H9 (cell line): ENCODE results near the gene DCHS2. TPM values are rescaled to one million over a fixed set of nuclear protein-coding genes. Genes with fewer than 3 reads are reported as not detected.

ENCODE experiments used
- DNase-seq: peaks from one replicate; pipeline ENCODE4 v3.0.0-alpha.2; 2017
- H2AFZ ChIP-seq: one replicate; pipeline ENCODE4 v1.6.1; 2013; ENCODE audit warnings: mild to moderate bottlenecking, low read length, control low read depth, moderate library complexity
- H2AK5ac ChIP-seq: 2 replicates; pipeline ENCODE4 v1.6.1; 2013; ENCODE audit warnings: low read length, control low read depth, mixed read lengths; ENCODE audit not compliant: insufficient read length
- H2BK120ac ChIP-seq: one replicate; pipeline ENCODE4 v1.6.1; 2013; ENCODE audit warnings: low read depth, mild to moderate bottlenecking, low read length, control low read depth, inconsistent platforms; ENCODE audit not compliant: poor library complexity, severe bottlenecking
- H2BK12ac ChIP-seq: 2 replicates; pipeline ENCODE4 v1.6.1; 2013; ENCODE audit warnings: low read length, control low read depth, mixed read lengths, low read depth; ENCODE audit not compliant: insufficient read length
- H2BK15ac ChIP-seq: 2 replicates; pipeline ENCODE4 v1.6.1; 2013; ENCODE audit warnings: low read depth, low read length, control low read depth
- H2BK20ac ChIP-seq: one replicate; pipeline ENCODE4 v1.6.1; 2013; ENCODE audit warnings: low read depth, mild to moderate bottlenecking, low read length, control low read depth, inconsistent platforms; ENCODE audit not compliant: poor library complexity, severe bottlenecking
- H2BK5ac ChIP-seq: 2 replicates; pipeline ENCODE4 v1.6.1; 2013; ENCODE audit warnings: low read length, control low read depth, mixed read lengths; ENCODE audit not compliant: insufficient read length
- H3K14ac ChIP-seq: 2 replicates; pipeline ENCODE4 v1.6.1; 2013; ENCODE audit warnings: low read length, control low read depth; ENCODE audit not compliant: insufficient read depth
- H3K18ac ChIP-seq: 2 replicates; pipeline ENCODE4 v1.6.1; 2013; ENCODE audit warnings: low read depth, mild to moderate bottlenecking, mixed read lengths, low read length, control low read depth; ENCODE audit not compliant: insufficient read length
- H3K23ac ChIP-seq: 2 replicates; pipeline ENCODE4 v1.6.1; 2013; ENCODE audit warnings: low read length, control low read depth, mixed read lengths, low read depth; ENCODE audit not compliant: insufficient read length
- H3K23me2 ChIP-seq: 2 replicates; pipeline ENCODE4 v1.6.1; 2013; ENCODE audit warnings: low read depth, mild to moderate bottlenecking, mixed read lengths, low read length, control low read depth; ENCODE audit not compliant: insufficient read length, poor library complexity, severe bottlenecking
- H3K27ac ChIP-seq: 2 replicates; pipeline ENCODE4 v1.5.1; 2013; ENCODE audit warnings: low read length, control low read depth, mixed read lengths, low read depth; ENCODE audit not compliant: insufficient read length
- H3K27me3 ChIP-seq: 2 replicates; pipeline ENCODE4 v1.6.1; 2013; ENCODE audit warnings: low read length, control low read depth, inconsistent platforms; ENCODE audit not compliant: insufficient read depth
- H3K4ac ChIP-seq: 2 replicates; pipeline ENCODE4 v1.6.1; 2013; ENCODE audit warnings: low read depth, mild to moderate bottlenecking, control low read depth, inconsistent platforms, low read length, moderate library complexity
- H3K4me1 ChIP-seq: 2 replicates; pipeline ENCODE4 v1.6.1; 2013; ENCODE audit warnings: low read length, control low read depth, inconsistent platforms; ENCODE audit not compliant: insufficient read depth
- H3K4me2 ChIP-seq: 2 replicates; pipeline ENCODE4 v1.6.1; 2013; ENCODE audit warnings: low read length, control low read depth, mixed read lengths; ENCODE audit not compliant: insufficient read length, insufficient read depth
- H3K56ac ChIP-seq: 2 replicates; pipeline ENCODE4 v1.6.1; 2013; ENCODE audit warnings: low read depth, mild to moderate bottlenecking, mixed read lengths, low read length, control low read depth; ENCODE audit not compliant: insufficient read length
- H3K79me1 ChIP-seq: 2 replicates; pipeline ENCODE4 v1.6.1; 2013; ENCODE audit warnings: low read depth, mild to moderate bottlenecking, moderate library complexity, low read length, control low read depth, inconsistent platforms; ENCODE audit not compliant: insufficient read depth, poor library complexity, severe bottlenecking
- H3K79me2 ChIP-seq: 2 replicates; pipeline ENCODE4 v1.6.1; 2013; ENCODE audit warnings: low read length, control low read depth, inconsistent platforms; ENCODE audit not compliant: insufficient read depth
- H3K9ac ChIP-seq: 2 replicates; pipeline ENCODE4 v1.6.1; 2013; ENCODE audit warnings: low read length, control low read depth, mixed read lengths; ENCODE audit not compliant: insufficient read length; ENCODE audit errors: extremely low read depth
- H3K9me3 ChIP-seq: one replicate; pipeline ENCODE4 v1.6.1; 2013; ENCODE audit warnings: low read depth, low read length, inconsistent platforms; ENCODE audit not compliant: control insufficient read depth
- H3T11ph ChIP-seq: one replicate; pipeline ENCODE4 v1.6.1; 2013; ENCODE audit warnings: mild to moderate bottlenecking, low read length, control low read depth, inconsistent platforms
- H4K20me1 ChIP-seq: one replicate; pipeline ENCODE4 v1.6.1; 2013; ENCODE audit not compliant: control insufficient read depth, insufficient read length, insufficient read depth
- H4K5ac ChIP-seq: 2 replicates; pipeline ENCODE4 v1.6.1; 2013; ENCODE audit warnings: low read depth, mild to moderate bottlenecking, mixed read lengths, low read length, control low read depth; ENCODE audit not compliant: insufficient read length
- H4K8ac ChIP-seq: replicated peaks from 2 replicates; pipeline ENCODE4 v1.6.1; 2013; ENCODE audit warnings: low read length, control low read depth, mixed read lengths, low read depth; ENCODE audit not compliant: insufficient read length
- H4K91ac ChIP-seq: 2 replicates; pipeline ENCODE4 v1.6.1; 2013; ENCODE audit warnings: low read depth, mild to moderate bottlenecking, moderate library complexity, mixed read lengths, low read length, control low read depth; ENCODE audit not compliant: insufficient read length
- H3K27ac Mint-ChIP-seq, 3 experiments: 2 replicates in 2 of 3; 3 replicates in 1 of 3; pipeline ENCODE4 v1.8.0; 2020 to 2021; ENCODE audit warnings: mixed read lengths in 3 of 3, mild to moderate bottlenecking in 1 of 3, moderate library complexity in 1 of 3
- H3K27me3 Mint-ChIP-seq: 2 replicates; pipeline ENCODE4 v1.8.0; 2021; ENCODE audit warnings: low read depth, mild to moderate bottlenecking, moderate library complexity, mixed read lengths
- H3K36me3 Mint-ChIP-seq, 3 experiments: 2 replicates in 2 of 3; 3 replicates in 1 of 3; pipeline ENCODE4 v1.8.0; 2020 to 2021; ENCODE audit warnings: low read depth in 3 of 3, mixed read lengths in 3 of 3; ENCODE audit not compliant: insufficient read depth in 1 of 3
- H3K4me1 Mint-ChIP-seq, 2 experiments: 2 replicates each; pipeline ENCODE4 v1.8.0; 2020; ENCODE audit warnings: mixed read lengths in 2 of 2
- H3K4me3 Mint-ChIP-seq, 2 experiments: 2 replicates in 1 of 2; 3 replicates in 1 of 2; pipeline ENCODE4 v1.8.0; 2020 to 2021; ENCODE audit warnings: mild to moderate bottlenecking in 2 of 2, mixed read lengths in 2 of 2, moderate library complexity in 1 of 2
- H3K9me3 Mint-ChIP-seq, 2 experiments: 2 replicates in 1 of 2; 3 replicates in 1 of 2; pipeline ENCODE4 v1.8.0; 2020; ENCODE audit warnings: mild to moderate bottlenecking in 2 of 2, mixed read lengths in 2 of 2, moderate library complexity in 1 of 2
- total RNA-seq: library from RNA; stranded (reverse); gene quantifications from 2 replicates; pipeline ENCODE4 v1.2.1, GENCODE V29; 2021
- TF ChIP-seq, protein P1 (sequence below): fragments of 200-600 bp; sonication (generic); conservative IDR thresholded peaks from 3 replicates; pipeline ENCODE4 v1.8.0; 2021; ENCODE audit warnings: antibody characterized with exemption, mild to moderate bottlenecking

DCHS2 gene
- total RNA-seq, 1 experiment from 2014 or later, result 0.57 TPM

DNA sequence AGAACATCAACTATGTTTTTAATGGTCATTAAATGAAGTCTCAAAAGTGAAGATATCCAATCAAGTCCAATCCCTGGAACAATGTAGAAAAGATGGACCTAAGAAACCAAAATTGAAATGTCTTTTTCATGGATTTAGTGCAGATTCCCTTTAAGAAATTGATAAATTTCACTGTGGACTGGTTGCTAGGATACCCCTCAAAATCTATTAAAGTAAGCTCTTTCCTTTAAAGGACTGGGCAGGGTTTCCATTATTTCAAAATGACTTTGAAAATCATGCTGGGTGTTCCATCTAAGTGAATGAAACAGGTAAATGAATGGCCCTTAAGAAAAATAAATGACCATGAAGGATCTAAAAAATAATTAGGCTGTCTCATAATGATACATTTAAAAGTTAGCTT lies 30.0 kb upstream of the DCHS2 start:
- Histone ChIP-seq H3K27ac (no peak overlapping the region), H4K8ac (no peak overlapping the region), H3K4me2 (no peak overlapping the region), H4K20me1 (no peaks in the 10 kb centered on the region), H3K18ac (no peak overlapping the region), H3T11ph (no peak overlapping the region), H3K9me3 (no peaks in the 10 kb centered on the region), H2BK5ac (no peak overlapping the region), H3K27me3 (no peaks in the 10 kb centered on the region), H4K91ac (no peak overlapping the region), H3K4me1 (no peaks in the 10 kb centered on the region), H3K79me2 (no peaks in the 10 kb centered on the region), H2BK15ac (no peak overlapping the region), H2BK120ac (no peak overlapping the region), H2BK20ac (no peak overlapping the region), H3K23me2 (no peaks in the 10 kb centered on the region), H3K23ac (no peak overlapping the region), H2AFZ (no peak overlapping the region), H3K14ac (no peak overlapping the region), H3K56ac (no peak overlapping the region), H2AK5ac (no peak overlapping the region), H3K9ac (no peak overlapping the region), H3K4ac (no peak overlapping the region), H3K79me1 (no peaks in the 10 kb centered on the region), H4K5ac (no peak overlapping the region), H2BK12ac (no peak overlapping the region)
- DNase-seq, result no peak
- H3K27me3 Mint-ChIP-seq, result peaks cover 1% of the 10 kb centered on the region
- H3K4me1 Mint-ChIP-seq, result no peaks in the 10 kb centered on the region
- H3K9me3 Mint-ChIP-seq, result no peaks in the 10 kb centered on the region
- H3K36me3 Mint-ChIP-seq, result no peaks in the 10 kb centered on the region
- TF ChIP-seq, protein P1, sequence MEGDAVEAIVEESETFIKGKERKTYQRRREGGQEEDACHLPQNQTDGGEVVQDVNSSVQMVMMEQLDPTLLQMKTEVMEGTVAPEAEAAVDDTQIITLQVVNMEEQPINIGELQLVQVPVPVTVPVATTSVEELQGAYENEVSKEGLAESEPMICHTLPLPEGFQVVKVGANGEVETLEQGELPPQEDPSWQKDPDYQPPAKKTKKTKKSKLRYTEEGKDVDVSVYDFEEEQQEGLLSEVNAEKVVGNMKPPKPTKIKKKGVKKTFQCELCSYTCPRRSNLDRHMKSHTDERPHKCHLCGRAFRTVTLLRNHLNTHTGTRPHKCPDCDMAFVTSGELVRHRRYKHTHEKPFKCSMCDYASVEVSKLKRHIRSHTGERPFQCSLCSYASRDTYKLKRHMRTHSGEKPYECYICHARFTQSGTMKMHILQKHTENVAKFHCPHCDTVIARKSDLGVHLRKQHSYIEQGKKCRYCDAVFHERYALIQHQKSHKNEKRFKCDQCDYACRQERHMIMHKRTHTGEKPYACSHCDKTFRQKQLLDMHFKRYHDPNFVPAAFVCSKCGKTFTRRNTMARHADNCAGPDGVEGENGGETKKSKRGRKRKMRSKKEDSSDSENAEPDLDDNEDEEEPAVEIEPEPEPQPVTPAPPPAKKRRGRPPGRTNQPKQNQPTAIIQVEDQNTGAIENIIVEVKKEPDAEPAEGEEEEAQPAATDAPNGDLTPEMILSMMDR, result no peak
- H3K27ac Mint-ChIP-seq, result no peak overlapping the region; a peak in 1 of 7 replicates
- no peak overlapping the region for H3K4me3 Mint-ChIP-seq
